ENCODE data around the gene HHIPL2. TPM values are rescaled to one million over a fixed set of nuclear protein-coding genes. Genes with fewer than 3 reads are reported as not detected.

Gene HHIPL2
- 0.31 TPM in 1 of 2 replicates, not detected in the other for total RNA-seq (2014; rRNA removed; shearing (Covaris generic))

DNA sequence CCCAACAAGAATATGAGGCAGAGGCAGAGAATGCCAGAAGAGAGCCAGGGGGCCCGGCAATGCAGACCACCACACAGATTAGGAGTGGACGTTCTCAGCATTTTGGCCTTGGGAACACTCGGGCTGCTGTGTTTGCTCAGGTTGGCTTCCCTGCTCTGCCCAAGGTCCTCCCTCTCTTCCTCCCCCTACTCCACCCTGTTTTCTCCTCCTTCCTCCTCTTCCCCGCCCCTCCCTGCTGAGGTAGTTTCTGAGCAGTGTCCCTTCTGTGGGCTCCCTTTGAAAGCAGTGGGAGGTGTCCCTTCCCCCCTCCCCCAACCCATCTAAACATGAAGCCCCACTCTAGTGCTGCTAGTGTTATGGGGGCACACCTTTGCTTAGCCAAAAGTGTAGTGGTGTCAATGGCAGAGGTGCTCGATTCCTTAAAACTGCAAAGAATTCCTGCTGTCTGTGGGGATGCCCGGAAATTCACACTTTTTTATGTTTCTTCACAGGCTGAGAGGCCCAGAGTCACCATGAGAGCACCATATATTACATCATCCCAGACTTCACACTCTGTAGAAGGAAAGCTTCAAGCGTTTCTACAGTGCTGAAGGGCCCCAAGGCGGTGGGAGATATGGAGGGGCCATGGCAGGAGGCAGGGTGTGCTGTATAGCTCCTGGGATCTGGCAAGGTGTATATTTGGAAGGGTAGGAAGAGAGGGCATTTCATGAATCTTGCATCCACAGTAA lies at the start of gene HHIPL2:
Gene HHIPL2 (minus strand): TSS at position 161 of the 728 bp plus-strand sequence. CDS start 60 bp downstream, at position 101.
- in situ Hi-C loops (cut with HindIII; ENCODE audit: low sequenced_read_pairs): no loop called here
- DNase-seq (ENCODE audit: low spot score): no peak

DNA sequence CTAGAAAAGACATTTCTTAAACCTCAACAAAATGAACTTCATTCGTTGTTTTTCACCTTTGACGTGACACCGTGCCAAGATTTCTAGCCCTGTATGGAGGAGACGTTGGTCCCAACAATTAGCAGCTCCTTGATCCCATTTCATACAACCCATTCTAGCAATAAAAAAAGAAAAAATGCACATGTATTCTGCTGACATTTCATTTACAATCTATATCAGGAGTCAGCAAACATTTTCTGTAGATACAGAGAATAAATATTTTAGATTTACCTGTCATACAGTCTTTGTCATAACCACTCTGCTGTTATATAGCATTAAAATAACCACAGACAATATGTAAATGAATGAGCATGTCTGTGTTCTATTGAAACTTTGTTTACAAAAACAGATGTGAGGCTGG lies 48.8 kb upstream of the HHIPL2 start:
- DNase-seq (ENCODE audit: low spot score): no peak
- in situ Hi-C loops (cut with HindIII; ENCODE audit: low sequenced_read_pairs): no loop called here

DNA sequence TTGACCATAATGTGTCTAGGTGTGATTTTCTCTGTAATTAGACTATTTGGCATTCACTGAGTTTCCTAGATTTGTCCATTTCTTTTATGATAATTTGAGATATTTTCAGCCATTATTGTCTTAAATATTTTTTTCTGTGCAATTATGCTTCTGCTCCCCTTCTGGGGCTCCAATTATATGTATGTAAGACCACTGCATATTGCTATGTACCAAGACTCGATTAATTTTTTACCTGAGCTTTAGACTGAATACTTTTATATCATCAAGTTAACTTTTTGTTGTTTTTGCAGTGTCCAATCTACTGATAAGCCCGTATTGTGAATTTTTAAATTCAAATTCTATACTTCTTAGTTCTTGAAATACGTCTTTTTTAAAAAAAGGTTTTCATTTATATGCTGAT lies 46.9 kb upstream of the HHIPL2 start:
- DNase-seq (ENCODE audit: low spot score): no peak
- in situ Hi-C loops (cut with HindIII; ENCODE audit: low sequenced_read_pairs): no loop called here

DNA sequence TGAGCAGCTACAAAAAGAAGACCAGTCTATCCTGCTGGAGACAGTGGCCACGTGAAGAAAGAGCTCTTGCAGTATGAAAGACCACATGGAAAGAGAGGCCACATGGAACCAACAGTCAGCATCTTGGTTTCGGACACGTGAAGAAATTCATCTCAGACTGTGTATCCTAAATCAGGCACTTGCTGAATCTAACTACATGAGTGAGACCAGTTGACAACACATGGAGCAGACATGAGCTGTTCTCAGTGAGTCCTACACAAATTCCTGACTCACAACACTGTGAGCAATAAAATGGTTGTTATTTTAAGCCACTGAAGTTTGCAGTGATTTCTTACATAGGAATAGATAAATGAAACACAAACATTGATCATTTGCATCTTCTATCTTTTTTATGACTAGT lies 44.3 kb upstream of the HHIPL2 start:
- DNase-seq (ENCODE audit: low spot score): no peak
- in situ Hi-C loops (cut with HindIII; ENCODE audit: low sequenced_read_pairs): no loop called here

DNA sequence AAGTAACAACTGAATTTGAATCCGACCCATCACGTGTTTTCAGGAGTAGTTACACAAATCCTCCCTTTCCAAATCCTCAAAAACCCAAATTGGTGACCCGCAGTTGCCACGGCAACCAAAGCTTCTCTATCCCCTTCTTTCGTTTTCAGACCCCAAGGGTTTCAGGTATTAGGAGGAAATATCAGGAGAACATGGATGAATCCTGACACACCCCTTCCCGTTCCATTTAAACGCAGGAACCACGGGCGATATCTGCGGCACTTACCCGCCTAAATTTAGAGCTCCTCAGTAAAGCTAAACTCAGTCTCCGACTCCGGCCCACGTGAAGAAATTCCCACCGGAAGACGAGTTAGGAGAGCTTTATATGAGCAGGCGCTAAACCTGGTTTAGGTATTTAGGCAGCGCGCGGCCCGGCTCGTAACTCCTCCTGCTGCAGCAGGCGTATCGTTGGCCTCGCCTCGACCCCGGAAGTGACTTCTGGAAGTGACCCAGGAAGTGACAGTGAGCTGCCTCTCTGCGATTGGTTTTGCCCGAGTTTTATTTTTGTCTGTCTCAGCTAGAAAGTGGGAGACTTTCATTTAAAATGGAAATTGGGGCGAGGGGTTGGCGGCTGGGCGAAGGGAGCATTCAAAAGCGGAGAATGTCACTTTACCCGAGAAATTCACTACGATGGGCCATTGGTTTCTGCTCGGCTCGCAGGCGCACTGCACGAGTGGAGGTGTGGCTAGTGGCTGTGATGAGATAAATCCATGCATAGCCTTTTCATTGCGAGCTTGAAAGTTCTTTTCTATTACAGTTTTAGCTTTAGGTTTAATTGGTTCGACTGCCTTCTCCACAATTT lies 41.8 kb upstream of the HHIPL2 start, which contains the start of gene TAF1A:
Gene TAF1A (minus strand): TSS at position 472 of the 841 bp plus-strand sequence.
- DNase-seq (ENCODE audit: low spot score): peak; percentile 92
- in situ Hi-C loops (cut with HindIII; ENCODE audit: low sequenced_read_pairs): no loop called here

DNA sequence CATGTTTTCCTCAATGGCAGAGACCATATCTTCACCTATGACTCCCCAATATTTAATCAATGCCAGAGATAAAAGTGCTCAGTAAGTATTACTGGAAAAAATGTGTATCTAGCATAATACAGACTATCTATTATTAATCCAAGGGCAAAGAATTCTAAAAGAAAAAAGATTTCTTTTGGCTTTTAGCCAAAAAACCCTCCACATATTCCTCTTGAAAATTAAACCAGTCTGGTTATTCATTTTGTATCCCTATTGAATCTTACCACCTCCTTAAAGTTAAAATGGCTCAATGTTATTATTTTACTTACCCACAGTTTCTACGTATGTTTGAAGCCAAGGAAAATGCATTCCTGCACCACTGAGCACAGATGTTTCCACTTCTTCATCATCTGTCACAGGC lies 40.2 kb upstream of the HHIPL2 start:
- in situ Hi-C loops (cut with HindIII; ENCODE audit: low sequenced_read_pairs): no loop called here
- DNase-seq (ENCODE audit: low spot score): no peak

DNA sequence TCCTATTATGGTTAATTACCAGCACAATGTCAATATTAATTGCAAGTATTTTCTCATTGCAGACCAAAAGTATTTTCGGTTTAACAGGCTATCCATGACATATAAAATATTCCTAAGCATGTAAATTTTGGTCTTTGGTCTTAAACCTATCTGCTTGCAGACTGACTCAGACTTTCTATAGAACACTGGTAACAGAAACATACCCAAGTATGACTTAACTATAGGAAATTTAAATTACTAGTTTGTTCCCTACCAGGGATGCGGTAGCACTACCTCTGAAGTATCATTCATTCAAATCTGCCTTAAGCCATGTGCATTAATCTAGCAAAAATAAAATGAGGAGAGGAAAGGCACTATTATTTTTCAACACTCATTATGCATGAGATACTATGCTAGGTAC lies 38.9 kb upstream of the HHIPL2 start:
- in situ Hi-C loops (cut with HindIII; ENCODE audit: low sequenced_read_pairs): no loop called here
- DNase-seq (ENCODE audit: low spot score): no peak

DNA sequence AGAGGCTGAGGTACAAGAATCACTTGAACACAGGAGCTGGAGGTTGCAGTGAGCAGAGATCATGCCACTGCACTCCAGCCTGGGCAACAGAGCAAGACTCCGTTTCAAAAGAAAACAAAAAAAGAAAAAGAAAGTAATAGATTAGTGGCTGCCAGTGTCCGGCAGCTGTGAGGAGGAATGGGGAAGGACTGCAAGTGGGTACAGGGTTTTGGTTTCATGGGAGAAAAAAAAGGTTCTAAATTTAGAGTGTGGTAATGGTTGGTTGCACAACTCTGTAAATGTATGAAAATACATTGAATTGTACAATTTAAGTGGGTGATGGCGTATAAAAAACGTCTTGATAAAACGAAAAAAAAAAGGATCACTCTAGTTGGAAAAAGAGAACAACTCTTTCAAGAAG lies 35.2 kb upstream of the HHIPL2 start:
- in situ Hi-C loops (cut with HindIII; ENCODE audit: low sequenced_read_pairs): no loop called here
- no peak for DNase-seq (ENCODE audit: low spot score)

DNA sequence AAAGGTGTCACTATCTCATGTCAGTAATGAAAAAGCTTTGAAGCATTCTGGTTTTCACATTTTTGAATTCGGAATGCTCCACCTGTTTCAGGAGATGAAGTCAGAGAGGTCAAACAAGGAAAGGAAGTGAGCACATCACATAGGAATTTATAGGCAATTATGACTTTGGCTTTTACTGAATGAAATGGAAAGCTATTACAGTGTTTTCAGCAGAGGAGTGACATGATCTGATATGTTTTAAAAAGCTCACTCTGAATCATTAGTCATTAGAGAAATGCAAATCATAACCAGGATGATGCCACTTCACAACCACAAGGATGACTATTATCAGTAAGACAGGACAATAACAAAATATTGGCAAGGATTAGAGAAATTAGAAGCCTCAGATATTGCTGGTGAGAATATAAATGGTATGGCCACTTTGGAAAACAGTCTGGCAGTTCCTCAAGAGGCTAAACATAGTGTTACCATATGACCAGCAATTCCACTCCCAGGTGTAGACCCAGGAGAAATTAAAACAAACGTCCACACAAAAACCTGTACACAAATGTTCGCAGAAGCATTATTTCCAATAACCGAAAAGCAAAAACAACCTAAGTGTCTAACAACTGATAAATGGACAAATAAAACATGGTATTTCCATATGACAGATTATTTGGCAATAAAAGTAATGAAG lies 34.3 kb upstream of the HHIPL2 start:
- in situ Hi-C loops (cut with HindIII; ENCODE audit: low sequenced_read_pairs): no loop called here
- DNase-seq (ENCODE audit: low spot score): no peak

DNA sequence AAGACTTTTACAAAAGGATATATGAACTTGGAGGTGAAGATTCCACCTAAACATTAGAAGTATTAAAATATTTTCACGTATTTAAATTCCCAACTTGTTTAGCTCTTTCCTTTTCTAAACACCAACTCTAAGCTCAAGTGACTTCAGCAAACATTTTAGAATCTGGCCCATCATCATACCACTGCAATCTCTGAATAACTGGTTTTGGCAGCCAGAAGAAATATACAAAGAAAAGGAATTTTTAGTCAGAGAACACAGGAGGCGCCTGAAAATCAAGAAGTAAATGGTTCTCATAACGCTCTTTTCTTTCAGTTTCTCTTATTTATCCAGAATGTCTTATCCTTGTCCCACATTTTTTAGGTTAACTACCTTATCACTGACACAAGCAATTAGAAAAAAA lies 31.4 kb upstream of the HHIPL2 start:
- DNase-seq (ENCODE audit: low spot score): no peak
- in situ Hi-C loops (cut with HindIII; ENCODE audit: low sequenced_read_pairs): no loop called here

DNA sequence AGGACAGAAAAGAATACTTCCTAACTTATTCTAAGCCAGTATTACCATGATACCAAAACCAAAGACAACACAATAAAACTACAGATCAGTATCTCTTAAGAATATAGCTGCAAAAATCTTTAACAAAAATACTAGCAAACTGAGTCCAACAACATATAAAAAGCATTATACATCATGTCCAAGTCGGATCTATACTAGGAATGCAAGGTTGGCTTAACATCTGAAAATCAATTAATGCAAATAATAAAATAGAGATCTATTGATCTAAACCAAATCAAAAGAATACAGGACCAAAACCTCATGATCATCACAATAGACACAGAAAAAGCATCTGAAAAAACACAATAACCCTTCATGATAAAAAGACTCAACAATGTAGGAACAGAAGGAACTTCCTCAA lies 22.9 kb upstream of the HHIPL2 start:
- in situ Hi-C loops (cut with HindIII; ENCODE audit: low sequenced_read_pairs): no loop called here

DNA sequence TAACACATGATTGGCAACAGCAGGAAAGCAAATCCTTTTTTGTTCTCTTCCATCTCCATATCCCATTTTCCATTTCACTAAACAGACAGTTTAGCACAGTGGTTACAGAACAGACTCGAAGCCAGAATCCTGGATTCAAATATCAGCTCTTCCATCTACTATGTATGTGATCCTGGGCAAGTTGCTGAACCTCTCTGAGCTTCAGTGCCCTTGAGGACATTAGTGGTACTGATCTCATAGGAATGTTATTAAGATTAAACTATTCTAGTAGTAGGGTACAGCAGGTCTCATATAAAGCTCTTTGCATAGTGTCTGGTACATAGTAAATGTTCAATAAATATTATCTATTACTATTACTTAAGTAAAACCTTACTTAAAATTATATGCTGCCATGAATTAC lies 13.8 kb upstream of the HHIPL2 start:
- in situ Hi-C loops (cut with HindIII; ENCODE audit: low sequenced_read_pairs): no loop called here
- no peak for DNase-seq (ENCODE audit: low spot score)

More for the DNA sequence above, 22.9 kb upstream of the HHIPL2 start:
- DNase-seq (ENCODE audit: low spot score): no peak

DNA sequence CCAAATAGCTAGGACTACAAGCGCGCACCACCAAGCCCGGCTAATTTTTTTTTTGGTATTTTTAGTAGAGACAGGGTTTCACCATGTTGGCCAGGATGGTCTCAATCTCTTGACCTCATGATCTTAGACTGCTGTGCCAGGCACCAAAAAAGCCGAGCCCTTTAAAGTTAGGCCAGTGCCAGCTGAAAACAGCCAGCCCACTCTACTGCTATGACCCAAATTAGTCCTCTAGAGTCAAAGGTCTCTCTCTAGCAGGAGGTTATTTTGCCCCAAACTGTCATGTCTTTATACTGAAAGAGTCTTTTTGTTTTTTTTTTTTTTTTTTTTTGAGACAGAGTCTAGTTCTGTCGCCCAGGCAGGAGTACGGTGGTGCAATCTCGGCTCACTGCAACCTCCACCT lies 9.7 kb upstream of the HHIPL2 start:
- in situ Hi-C loops (cut with HindIII; ENCODE audit: low sequenced_read_pairs): no loop called here

DNA sequence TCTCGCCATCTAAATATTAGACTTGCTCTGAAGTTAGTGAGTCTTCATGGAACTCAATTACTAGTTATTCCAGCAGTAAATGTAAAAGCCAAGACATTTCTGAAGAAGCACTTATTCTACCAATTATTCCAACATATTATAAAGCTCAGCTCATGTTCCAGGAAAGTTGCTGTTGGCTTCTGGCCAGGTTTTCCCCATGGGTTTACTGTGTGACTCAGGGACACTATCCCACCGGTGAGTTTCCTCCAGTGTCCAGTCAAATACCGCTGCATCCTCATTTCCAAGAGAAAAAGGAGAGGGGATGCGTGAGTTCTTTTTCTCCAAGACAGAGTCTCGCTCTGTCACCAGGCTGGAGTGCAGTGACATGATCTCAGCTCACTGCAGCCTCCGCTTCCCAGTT lies 9.2 kb upstream of the HHIPL2 start:
- DNase-seq (ENCODE audit: low spot score): no peak
- in situ Hi-C loops (cut with HindIII; ENCODE audit: low sequenced_read_pairs): no loop called here

More for the DNA sequence above, 9.7 kb upstream of the HHIPL2 start:
- no peak for DNase-seq (ENCODE audit: low spot score)

DNA sequence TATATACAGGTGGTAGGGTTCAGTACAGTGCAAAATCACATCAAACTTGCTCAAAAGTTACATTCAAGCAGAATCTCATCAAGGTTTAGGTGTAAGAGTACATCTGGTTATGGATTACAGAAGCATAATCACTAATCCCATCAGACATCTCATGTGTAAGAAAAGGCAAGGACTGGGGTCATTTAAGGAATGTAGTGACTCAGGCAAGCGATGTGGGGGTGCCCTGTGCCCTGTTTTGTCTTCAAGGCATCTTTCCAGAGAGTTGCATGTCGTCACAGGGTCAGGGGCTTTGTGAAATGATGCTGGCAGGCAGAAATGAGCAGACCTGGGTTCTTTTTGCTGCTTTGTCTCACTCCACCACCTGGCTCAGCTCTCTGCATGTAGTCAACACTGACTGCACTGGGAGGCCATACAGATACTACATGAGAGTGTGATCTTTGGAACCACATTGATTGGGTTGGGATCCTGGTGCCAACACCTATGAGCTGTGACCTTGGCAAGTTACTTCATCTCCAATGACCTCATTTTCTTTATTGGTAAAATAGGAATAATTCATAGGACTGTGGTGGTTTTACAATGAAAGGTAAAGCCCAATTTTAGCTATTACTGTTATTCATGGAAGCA lies 8.2 kb upstream of the HHIPL2 start:
- in situ Hi-C loops (cut with HindIII; ENCODE audit: low sequenced_read_pairs): no loop called here
- no peak for DNase-seq (ENCODE audit: low spot score)

DNA sequence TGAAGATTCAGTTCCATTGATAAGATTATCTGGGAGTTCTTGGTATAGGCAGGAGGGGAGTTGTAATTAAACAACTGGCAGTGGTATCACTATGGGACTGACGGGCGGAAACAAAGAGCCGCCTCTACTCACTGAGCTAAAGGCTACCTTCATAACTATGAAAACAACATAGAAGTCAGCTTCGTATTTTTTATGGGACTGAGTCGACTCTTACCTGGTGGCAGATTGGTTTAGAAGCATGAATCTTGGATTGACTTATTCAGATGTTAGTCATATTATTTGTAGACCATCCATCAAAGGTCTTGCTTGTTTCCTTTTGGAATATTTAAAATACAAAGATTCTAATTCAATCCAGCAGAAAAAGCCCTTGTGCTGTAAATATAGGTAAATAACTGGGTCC lies 6.3 kb upstream of the HHIPL2 start:
- DNase-seq (ENCODE audit: low spot score): no peak
- in situ Hi-C loops (cut with HindIII; ENCODE audit: low sequenced_read_pairs): no loop called here

DNA sequence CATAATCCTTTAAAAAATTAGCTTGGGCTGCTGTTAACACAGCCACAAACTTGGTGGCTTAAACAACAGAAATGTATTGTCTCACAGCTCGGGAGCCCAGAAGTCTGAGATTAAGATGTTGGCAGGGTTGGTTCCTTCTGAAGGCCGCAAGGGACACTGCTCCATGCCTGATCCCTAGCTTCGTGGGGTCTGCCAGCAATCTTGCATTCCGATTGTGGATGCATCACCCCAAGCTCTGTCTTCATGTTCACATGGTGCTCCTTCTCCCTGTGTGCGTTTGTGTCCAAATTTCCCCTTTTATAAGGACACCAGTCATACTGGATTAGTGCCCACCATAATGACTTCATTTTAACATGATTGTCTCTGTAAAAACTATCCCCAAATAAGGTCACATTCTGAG lies 5.0 kb upstream of the HHIPL2 start:
- in situ Hi-C loops (cut with HindIII; ENCODE audit: low sequenced_read_pairs): no loop called here
- no peak for DNase-seq (ENCODE audit: low spot score)

DNA sequence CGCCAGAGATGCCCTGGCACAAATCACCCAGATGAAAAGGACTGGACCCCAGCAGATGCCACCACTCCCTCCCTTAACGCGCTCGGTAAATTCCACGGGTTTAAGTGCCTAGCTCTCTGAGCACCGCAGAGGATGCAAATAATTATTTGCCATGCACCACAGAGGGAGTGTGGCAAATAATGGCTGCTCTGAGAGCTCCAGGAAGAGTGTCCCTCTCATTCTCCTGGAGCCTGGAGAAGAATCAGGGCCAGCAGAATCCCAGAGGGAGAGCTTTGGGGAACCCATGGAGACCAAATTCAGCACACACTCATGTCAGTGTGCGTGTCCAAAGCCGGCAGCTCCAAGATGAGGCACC lies 667 bp downstream of the HHIPL2 start:
- no peak for DNase-seq (ENCODE audit: low spot score)
- in situ Hi-C loops (cut with HindIII; ENCODE audit: low sequenced_read_pairs): no loop called here

DNA sequence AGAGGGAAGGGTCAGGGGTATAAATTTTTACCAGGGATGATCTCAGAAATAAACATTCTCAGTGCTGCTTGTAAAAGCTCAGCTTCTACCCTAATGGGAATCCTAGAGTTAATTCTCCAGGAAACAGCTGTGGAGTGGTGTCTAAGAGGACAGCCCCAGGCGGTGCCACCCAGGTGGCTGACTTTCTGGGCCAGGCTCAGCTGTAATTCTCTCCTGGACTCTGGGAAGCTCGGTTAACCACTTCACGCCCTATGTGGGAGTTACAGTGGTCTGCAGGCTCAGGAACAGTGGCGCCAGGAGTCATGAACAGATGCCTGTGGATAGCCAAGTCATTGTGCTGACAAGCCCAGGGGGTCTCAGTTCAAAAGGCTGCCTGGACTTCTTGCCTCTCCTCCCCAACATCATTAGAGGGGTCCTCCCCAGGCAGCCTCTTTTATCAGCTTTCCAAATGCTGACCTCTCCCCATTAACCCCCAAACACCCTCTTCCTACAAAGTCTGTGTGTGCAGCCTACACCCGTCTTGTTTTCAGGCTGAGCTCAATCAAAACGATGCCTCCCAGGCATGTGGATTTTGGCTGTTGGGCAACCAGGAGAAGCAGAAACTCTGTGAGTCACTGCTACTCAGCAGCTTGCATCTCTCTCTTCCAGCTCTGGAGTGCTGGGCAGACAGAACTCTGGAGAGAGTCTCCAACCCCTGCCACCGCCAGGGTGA lies 1.2 kb downstream of the HHIPL2 start:
- in situ Hi-C loops (cut with HindIII; ENCODE audit: low sequenced_read_pairs): no loop called here
- no peak for DNase-seq (ENCODE audit: low spot score)

All from G401 (cell line).